ENCODE measurements around the gene ELF5. TPM values are rescaled to one million over a fixed set of nuclear protein-coding genes. Genes with fewer than 3 reads are reported as not detected.

The ELF5 gene
- not detected in 2 replicates for total RNA-seq (2014; rRNA removed; shearing (Covaris generic))

DNA sequence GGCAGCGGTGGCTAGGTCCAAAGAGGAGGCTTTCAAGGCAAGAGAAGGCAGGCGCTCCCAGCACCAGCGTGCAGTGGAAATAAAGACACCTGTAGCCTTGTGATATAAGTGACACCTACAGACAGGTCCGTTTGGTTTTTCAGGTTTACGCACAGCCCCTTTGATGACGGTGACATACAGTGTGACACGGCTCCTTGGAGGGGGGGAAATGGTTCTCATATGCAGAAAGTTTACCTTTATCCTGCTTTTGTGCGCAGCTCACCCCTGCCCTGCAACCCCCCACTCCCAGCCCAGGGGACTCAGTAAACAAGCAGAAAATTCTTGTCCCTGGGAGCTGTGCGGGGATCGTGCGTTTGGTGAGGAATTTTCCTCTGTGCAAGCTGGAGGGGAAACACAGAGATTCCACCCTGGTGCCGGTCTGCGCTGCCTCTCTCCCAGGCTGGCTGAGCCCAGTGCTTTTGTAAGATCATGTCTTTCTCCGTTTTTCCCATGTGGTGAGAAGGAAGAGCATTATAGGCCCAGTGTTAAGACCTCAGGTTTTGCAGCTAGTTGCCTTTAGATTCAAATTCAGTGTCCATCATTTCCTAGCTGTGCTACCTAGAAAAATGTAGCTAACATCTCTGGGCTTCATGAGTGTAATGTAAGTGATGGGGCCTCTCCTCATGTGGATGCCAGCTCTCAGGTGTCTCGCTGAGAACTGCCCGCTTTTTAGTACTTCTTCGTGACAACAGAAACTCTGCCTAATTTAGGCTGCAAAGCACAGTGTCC lies at the start of gene ELF5:
Gene ELF5 (minus strand): TSS at position 113 of the 768 bp plus-strand sequence. CDS start 8,045 bp downstream, outside the sequence.

DNA sequence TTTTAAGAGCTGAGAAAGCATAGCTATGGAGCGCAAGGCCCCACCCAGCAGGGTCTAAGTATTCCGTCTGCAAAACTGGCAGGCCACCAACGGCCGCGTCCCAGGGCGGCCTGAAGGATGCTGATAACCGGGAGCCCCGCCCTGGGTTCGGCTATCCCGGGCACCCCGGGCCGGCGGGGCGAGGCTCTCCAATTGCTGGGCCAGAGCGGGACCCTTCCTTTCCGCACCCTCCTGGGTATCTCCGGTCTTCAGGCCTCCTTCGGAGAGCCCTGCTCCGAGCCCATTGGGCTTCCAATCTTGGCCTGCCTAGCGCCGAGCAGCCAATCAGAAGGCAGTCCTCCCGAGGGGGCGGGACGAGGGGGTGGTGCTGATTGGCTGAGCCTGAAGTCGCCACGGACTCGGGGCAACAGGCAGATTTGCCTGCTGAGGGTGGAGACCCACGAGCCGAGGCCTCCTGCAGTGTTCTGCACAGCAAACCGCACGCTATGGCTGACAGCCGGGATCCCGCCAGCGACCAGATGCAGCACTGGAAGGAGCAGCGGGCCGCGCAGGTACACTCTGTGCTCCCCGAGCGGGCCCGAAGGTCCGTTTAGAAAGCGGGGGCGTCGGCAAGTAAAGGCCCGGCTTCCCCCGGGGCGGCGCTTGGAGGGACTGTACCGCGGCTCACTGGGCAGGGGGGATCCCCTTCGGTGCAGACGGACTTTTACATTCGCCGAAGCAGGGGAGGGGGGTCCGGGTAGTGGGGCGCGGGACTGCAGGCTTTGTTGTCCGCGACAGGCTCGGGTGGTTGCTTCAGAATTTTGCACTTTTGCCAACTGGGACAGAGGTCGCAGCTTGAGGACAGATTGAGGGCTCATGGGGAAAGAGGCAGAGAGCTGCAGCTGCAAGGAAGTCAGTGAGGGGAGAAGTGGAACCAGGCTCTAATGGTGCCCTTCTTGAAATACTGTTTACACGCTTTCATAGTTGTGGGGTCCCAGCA lies 74.8 kb downstream of the ELF5 start, which contains the start of gene CAT:
Gene CAT (plus strand): TSS at position 406 of the 979 bp plus-strand sequence. CDS start 80 bp downstream, at position 486.

Other genes starting within 250 kb of the ELF5 start
- gene ABTB2, start 155.8 kb downstream of the ELF5 start, total RNA-seq (2014; rRNA removed; shearing (Covaris generic)), result 11.1 and 12.5 TPM in 2 replicates
- gene CAT, start 74.9 kb downstream of the ELF5 start, total RNA-seq (2014; rRNA removed; shearing (Covaris generic)), result 59.9 and 64.1 TPM in 2 replicates
- gene EHF, start 107.3 kb upstream of the ELF5 start, total RNA-seq (2014; rRNA removed; shearing (Covaris generic)), result 0.58 and 0.68 TPM in 2 replicates